Measurements from ENCODE around the gene PAQR7. TPM values are rescaled to one million over a fixed set of nuclear protein-coding genes. Genes with fewer than 3 reads are reported as not detected.

Gene PAQR7
- total RNA-seq, 1 experiment from 2014 or later, result 6.7 TPM

- TF ChIP-seq ZNF532 (CRISPR knock-in tag; IDR thresholded peaks at IDR 0.05; ENCODE audit: borderline replicate concordance), result no peak
- no peak for TF ChIP-seq ZNF232 (CRISPR knock-in tag; IDR thresholded peaks at IDR 0.05)
- TF ChIP-seq E2F4 (CRISPR knock-in tag; IDR thresholded peaks at IDR 0.05; ENCODE audit: borderline replicate concordance, low read depth), result no peak
- TF ChIP-seq ZNF671 (CRISPR knock-in tag; IDR thresholded peaks at IDR 0.05), result no peak
- no peak for TF ChIP-seq ZNF219 (CRISPR knock-in tag; IDR thresholded peaks at IDR 0.05; ENCODE audit: borderline replicate concordance)
- TF ChIP-seq TEAD4 (CRISPR knock-in tag; IDR thresholded peaks at IDR 0.05), result no peak
- 0 out of 2 replicates have a peak, but pooled peaks have one; percentile 51 for TF ChIP-seq TEAD1 (CRISPR knock-in tag; IDR thresholded peaks at IDR 0.05)
- no peak for TF ChIP-seq NFE2L1 (CRISPR knock-in tag; IDR thresholded peaks at IDR 0.05)
- no peak for TF ChIP-seq EMX1 (CRISPR knock-in tag; IDR thresholded peaks at IDR 0.05)
Observed at GRCh38 chr1:25906644-25907300, 31.3 kb upstream of the PAQR7 start (continued).

GRCh38 chr1:25905680-25906643 is 30.5 kb upstream of the PAQR7 start, which contains the start of gene STMN1:
TSS of gene STMN1 (minus strand) at chr1:25906419. CDS start at chr1:25904676, 1,743 bp downstream.
- H3K4me1 Mint-ChIP-seq, result peaks cover 27% of the 10 kb centered on the region
- DNase-seq (ENCODE audit: low spot score) (peak; percentile 97), ATAC-seq (peak; percentile 84)
- peak within 1 kb of the TSS; percentile 73 for H3K27ac Mint-ChIP-seq
- POLR2A ChIA-PET, result interaction anchor here (0.7 to 1.5 kb wide), 3 partner anchors 14 to 92 kb away, joined by 3 to 5 read pairs (median 4); partner anchors contain the start of gene PAFAH2
- peak within 1 kb of the TSS; percentile 92 for H3K4me3 Mint-ChIP-seq
- H3K27me3 Mint-ChIP-seq (ENCODE audit: low read depth), result no peaks in the 10 kb centered on the region; the same call in none of the 2 replicates
- H3K9me3 Mint-ChIP-seq, result no peaks in the 10 kb centered on the region
- CTCF ChIA-PET, result interaction anchor here (1.0 to 3.6 kb wide), 5 partner anchors 10 to 115 kb away, joined by 3 to 31 read pairs (median 4); partner anchors contain the start of genes EXTL1 and PAFAH2
- H3K36me3 Mint-ChIP-seq, result peaks cover 38% of the 10 kb centered on the region
- TF ChIP-seq ZNF138 (CRISPR knock-in tag; conservative IDR thresholded peaks at IDR 0.05) (no peak), ZNF532 (CRISPR knock-in tag; IDR thresholded peaks at IDR 0.05; ENCODE audit: borderline replicate concordance) (no peak), TEAD1 (CRISPR knock-in tag; IDR thresholded peaks at IDR 0.05) (no peak), GABPB1 (CRISPR knock-in tag; IDR thresholded peaks at IDR 0.05) (peak; percentile 42; the same call in 1 of the 2 replicates), FOXP1 (CRISPR knock-in tag; IDR thresholded peaks at IDR 0.05; ENCODE audit: borderline replicate concordance) (no peak), ZSCAN18 (CRISPR knock-in tag; IDR thresholded peaks at IDR 0.05) (no peak), IRF2 (CRISPR knock-in tag; IDR thresholded peaks at IDR 0.05; ENCODE audit: borderline replicate concordance, low read depth) (no peak), ZNF121 (CRISPR knock-in tag; IDR thresholded peaks at IDR 0.05) (no peak), FOXP4 (CRISPR knock-in tag; IDR thresholded peaks at IDR 0.05) (0 out of 2 replicates have a peak, but pooled peaks have one; percentile 58), HMGXB4 (CRISPR knock-in tag; IDR thresholded peaks at IDR 0.05) (0 out of 2 replicates have a peak, but pooled peaks have one; percentile 67)

All from WTC11 (cell line).